OCI-LY7 (cell line): Measurements from ENCODE around the gene ASMT. TPM values are rescaled to one million over a fixed set of nuclear protein-coding genes. Genes with fewer than 3 reads are reported as not detected.

Experiments
- BruUV-seq: library from RNA; stranded (reverse); fragments of 400-500 nt; replicated peaks from 2 replicates; lab custom pipeline; 2021; lab: Mats Ljungman, UMichigan
- CTCF ChIA-PET: fragments of 300-600 bp; sonication (Branson Sonifier 250); formaldehyde crosslinking; loops from one replicate; lab custom pipeline; 2022; ENCODE audit warnings: antibody characterized with exemption; ENCODE audit not compliant: unreplicated experiment; lab: Charles Lee
- POLR2A ChIA-PET: fragments of 300-600 bp; sonication (Branson Sonifier 250); formaldehyde crosslinking; loops from one replicate; lab custom pipeline; 2022; ENCODE audit warnings: antibody characterized with exemption; lab: Charles Lee
- DNase-seq: peaks from one replicate; pipeline ENCODE4 v3.0.0-alpha.2; 2015; ENCODE audit warnings: low spot score
- H2AFZ ChIP-seq: fragments of 200-600 bp; sonication (generic), shearing (Covaris generic); 2 replicates; pipeline ENCODE4 v1.6.1; 2014; ENCODE audit warnings: mild to moderate bottlenecking, antibody characterized with exemption, low read length, moderate library complexity
- H3K27ac ChIP-seq: fragments of 200-600 bp; sonication (generic); 2 replicates; pipeline ENCODE4 v1.5.1; 2014; ENCODE audit warnings: mixed run types, low read depth, mild to moderate bottlenecking, moderate library complexity, low read length, inconsistent platforms; ENCODE audit not compliant: poor library complexity, severe bottlenecking
- H3K36me3 ChIP-seq: fragments of 200-600 bp; sonication (generic); 2 replicates; pipeline ENCODE4 v1.6.1; 2014; ENCODE audit warnings: mild to moderate bottlenecking, antibody characterized with exemption, low read length, moderate library complexity, mixed read lengths; ENCODE audit not compliant: insufficient read depth
- H3K4me1 ChIP-seq: fragments of 200-600 bp; sonication (generic); 2 replicates; pipeline ENCODE4 v1.5.1; 2014; ENCODE audit warnings: mild to moderate bottlenecking, low read length; ENCODE audit not compliant: insufficient read depth, poor library complexity, severe bottlenecking
- H3K4me2 ChIP-seq: fragments of 200-600 bp; sonication (generic); 2 replicates; pipeline ENCODE4 v1.6.1; 2014; ENCODE audit warnings: mild to moderate bottlenecking, low read length
- H3K4me3 ChIP-seq: fragments of 200-600 bp; sonication (generic); 2 replicates; pipeline ENCODE4 v1.5.1; 2014; ENCODE audit warnings: mild to moderate bottlenecking, low read depth, low read length; ENCODE audit not compliant: poor library complexity, severe bottlenecking
- H3K79me2 ChIP-seq: fragments of 200-600 bp; sonication (generic); 2 replicates; pipeline ENCODE4 v1.6.1; 2016; ENCODE audit warnings: low read depth, mild to moderate bottlenecking, low read length, moderate library complexity, mixed read lengths; ENCODE audit not compliant: insufficient read depth
- H3K9me2 ChIP-seq: fragments of 200-600 bp; sonication (generic); 2 replicates; pipeline ENCODE4 v1.6.1; 2016; ENCODE audit warnings: mild to moderate bottlenecking, low read length, mixed read lengths; ENCODE audit not compliant: insufficient read depth
- H3K9me3 ChIP-seq: fragments of 200-600 bp; sonication (generic); 2 replicates; pipeline ENCODE4 v1.6.1; 2014; ENCODE audit warnings: mild to moderate bottlenecking, mixed run types, low read length, mixed read lengths
- H4K20me1 ChIP-seq: fragments of 200-600 bp; sonication (generic); 2 replicates; pipeline ENCODE4 v1.6.1; 2014; ENCODE audit warnings: mild to moderate bottlenecking, antibody characterized with exemption, low read length, moderate library complexity, mixed read lengths; ENCODE audit not compliant: insufficient read depth
- EZH2phosphoT487 ChIP-seq: fragments of 200-600 bp; sonication (generic); IDR thresholded peaks from 2 replicates; pipeline ENCODE4 v1.6.1; 2018; ENCODE audit warnings: low read depth, borderline replicate concordance, mild to moderate bottlenecking, mixed run types, antibody characterized with exemption, low read length, moderate library complexity, mixed read lengths
- intact Hi-C: fragments of 100-400 bp; cut with micrococcal nuclease; formaldehyde crosslinking; loops from one replicate; pipeline ENCODE4 v1.10.0; 2022; ENCODE audit not compliant: unreplicated experiment
- total RNA-seq, 2 experiments: library from RNA; depleted of rRNA in 1 of 2; stranded (reverse); fragments of >200 nt in 1 of 2; shearing (Covaris generic) in 1 of 2; gene quantifications; 2 replicates each; pipeline ENCODE4 v1.2.3, GENCODE V29; 2014 to 2022
- TF ChIP-seq, protein P1 (sequence below): fragments of 200-600 bp; sonication (generic); conservative IDR thresholded peaks from 2 replicates; pipeline ENCODE4 v1.5.1; 2014; ENCODE audit warnings: mild to moderate bottlenecking, antibody characterized with exemption, low read length, moderate library complexity, mixed read lengths

Gene ASMT
- total RNA-seq, 2 experiments from 2014 or later = 0.16 TPM; not detected in 1

DNA sequence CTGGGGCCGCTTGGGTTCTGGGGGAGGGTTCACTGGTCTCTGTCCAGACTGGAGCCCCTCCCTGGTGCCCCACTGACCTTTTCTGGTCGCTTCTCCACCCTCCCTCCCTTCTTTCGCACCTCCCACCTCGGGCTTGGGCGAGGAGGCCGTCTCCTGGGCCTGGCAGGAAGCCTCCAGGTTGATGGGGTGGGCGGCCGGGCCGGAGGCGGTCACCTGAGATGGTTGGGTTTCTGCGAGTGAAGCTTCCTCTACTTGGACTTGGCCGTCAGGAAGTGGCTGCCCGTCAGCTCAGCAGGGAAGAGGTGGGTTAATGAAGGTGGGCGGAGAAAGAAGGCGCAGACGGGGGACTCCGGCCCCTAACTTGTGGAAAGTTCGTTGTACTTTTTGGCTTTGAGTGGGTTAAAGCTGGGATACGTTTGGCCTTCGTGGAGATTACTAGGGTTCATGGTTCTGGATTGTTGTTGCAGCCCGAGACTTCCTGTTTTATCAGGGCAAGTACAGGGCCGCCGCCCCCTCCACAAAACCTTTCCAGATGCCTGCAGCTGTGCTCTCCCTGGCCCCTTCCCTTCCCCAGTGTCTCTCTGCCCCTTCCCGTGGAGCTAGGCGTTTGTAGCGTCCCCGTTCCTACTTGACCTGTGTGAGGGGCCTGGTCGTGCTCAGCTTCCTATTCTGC is 22.3 kb upstream of the ASMT start:
- Histone ChIP-seq H3K4me1 (peaks cover 18% of the 10 kb centered on the region), H3K4me2 (peak overlapping the region; percentile 78), H3K79me2 (peaks cover 38% of the 10 kb centered on the region), H2AFZ (no peak overlapping the region), H3K9me2 (no peaks in the 10 kb centered on the region), H3K27ac (peak overlapping the region; percentile 17), H3K36me3 (peaks cover 46% of the 10 kb centered on the region), H3K9me3 (no peaks in the 10 kb centered on the region), H4K20me1 (peaks cover 7% of the 10 kb centered on the region; the same call in 1 of the 2 replicates), H3K4me3 (peak overlapping the region; percentile 90)
- POLR2A ChIA-PET = no interaction called here
- no peak for TF ChIP-seq EZH2phosphoT487
- TF ChIP-seq, protein P1, sequence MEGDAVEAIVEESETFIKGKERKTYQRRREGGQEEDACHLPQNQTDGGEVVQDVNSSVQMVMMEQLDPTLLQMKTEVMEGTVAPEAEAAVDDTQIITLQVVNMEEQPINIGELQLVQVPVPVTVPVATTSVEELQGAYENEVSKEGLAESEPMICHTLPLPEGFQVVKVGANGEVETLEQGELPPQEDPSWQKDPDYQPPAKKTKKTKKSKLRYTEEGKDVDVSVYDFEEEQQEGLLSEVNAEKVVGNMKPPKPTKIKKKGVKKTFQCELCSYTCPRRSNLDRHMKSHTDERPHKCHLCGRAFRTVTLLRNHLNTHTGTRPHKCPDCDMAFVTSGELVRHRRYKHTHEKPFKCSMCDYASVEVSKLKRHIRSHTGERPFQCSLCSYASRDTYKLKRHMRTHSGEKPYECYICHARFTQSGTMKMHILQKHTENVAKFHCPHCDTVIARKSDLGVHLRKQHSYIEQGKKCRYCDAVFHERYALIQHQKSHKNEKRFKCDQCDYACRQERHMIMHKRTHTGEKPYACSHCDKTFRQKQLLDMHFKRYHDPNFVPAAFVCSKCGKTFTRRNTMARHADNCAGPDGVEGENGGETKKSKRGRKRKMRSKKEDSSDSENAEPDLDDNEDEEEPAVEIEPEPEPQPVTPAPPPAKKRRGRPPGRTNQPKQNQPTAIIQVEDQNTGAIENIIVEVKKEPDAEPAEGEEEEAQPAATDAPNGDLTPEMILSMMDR = no peak
- peak; percentile 47 for DNase-seq
- CTCF ChIA-PET = no interaction called here
- BruUV-seq = no TSS peak
- intact Hi-C loops = no loop called here

DNA sequence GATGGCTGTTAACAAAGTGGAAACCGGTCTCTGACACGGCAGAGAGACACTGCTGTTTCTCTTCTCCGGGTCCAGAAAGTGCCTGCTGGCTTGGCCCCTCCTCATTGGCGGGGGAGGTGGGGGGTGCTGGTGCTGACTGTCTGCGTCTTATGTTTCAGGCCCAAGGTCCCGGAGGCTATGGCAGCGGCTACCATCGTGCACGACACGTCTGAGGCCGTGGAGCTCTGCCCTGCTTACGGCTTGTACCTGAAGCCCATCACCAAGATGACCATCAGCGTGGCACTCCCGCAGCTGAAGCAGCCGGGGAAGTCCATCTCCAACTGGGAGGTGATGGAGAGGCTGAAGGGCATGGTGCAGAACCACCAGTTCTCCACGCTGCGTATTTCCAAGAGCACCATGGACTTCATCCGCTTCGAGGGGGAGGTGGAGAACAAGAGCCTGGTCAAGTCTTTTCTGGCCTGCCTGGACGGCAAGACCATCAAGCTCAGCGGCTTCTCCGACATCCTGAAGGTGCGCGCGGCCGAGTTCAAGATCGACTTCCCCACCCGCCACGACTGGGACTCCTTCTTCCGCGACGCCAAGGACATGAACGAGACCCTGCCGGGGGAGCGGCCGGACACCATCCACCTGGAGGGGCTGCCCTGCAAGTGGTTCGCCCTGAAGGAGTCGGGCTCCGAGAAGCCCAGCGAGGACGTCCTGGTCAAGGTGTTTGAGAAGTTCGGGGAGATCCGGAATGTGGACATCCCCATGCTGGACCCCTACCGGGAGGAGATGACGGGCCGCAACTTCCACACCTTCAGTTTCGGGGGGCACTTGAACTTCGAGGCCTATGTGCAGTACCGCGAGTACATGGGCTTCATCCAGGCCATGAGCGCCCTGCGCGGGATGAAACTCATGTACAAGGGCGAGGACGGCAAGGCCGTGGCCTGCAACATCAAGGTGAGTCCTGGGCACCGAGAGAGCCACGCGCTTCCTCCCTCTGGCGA is 21.3 kb upstream of the ASMT start:
- Histone ChIP-seq H3K9me3 (no peaks in the 10 kb centered on the region), H3K9me2 (no peaks in the 10 kb centered on the region), H4K20me1 (peaks cover 7% of the 10 kb centered on the region; the same call in 1 of the 2 replicates), H3K36me3 (peaks cover 56% of the 10 kb centered on the region), H3K79me2 (peaks cover 38% of the 10 kb centered on the region), H2AFZ (no peak overlapping the region), H3K4me1 (peaks cover 18% of the 10 kb centered on the region), H3K4me3 (peak overlapping the region; percentile 90), H3K4me2 (peak overlapping the region; percentile 78), H3K27ac (no peak overlapping the region)
- TSS peak; percentile 78 for BruUV-seq
- intact Hi-C loops = no loop called here
- no peak for DNase-seq
- TF ChIP-seq, protein P1 = no peak
- no peak for TF ChIP-seq EZH2phosphoT487
- CTCF ChIA-PET = no interaction called here
- POLR2A ChIA-PET = no interaction called here
